NB4 (cell line): Measurements from ENCODE around the gene CHD2.

Experiments
- MYC ChIP-seq: IDR thresholded peaks from 2 replicates; pipeline ENCODE4 v1.6.1; 2011; ENCODE audit warnings: low read depth, low read length
- TF ChIP-seq, protein P1 (sequence below): IDR thresholded peaks from one replicate; pipeline ENCODE4 v1.5.1; 2012; ENCODE audit warnings: low read depth, low read length

- no peak for TF ChIP-seq MYC
- TF ChIP-seq, protein P1, sequence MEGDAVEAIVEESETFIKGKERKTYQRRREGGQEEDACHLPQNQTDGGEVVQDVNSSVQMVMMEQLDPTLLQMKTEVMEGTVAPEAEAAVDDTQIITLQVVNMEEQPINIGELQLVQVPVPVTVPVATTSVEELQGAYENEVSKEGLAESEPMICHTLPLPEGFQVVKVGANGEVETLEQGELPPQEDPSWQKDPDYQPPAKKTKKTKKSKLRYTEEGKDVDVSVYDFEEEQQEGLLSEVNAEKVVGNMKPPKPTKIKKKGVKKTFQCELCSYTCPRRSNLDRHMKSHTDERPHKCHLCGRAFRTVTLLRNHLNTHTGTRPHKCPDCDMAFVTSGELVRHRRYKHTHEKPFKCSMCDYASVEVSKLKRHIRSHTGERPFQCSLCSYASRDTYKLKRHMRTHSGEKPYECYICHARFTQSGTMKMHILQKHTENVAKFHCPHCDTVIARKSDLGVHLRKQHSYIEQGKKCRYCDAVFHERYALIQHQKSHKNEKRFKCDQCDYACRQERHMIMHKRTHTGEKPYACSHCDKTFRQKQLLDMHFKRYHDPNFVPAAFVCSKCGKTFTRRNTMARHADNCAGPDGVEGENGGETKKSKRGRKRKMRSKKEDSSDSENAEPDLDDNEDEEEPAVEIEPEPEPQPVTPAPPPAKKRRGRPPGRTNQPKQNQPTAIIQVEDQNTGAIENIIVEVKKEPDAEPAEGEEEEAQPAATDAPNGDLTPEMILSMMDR = no peak
Measured at GRCh38 chr15:93058128-93058527, 158.0 kb downstream of the CHD2 start.
